T47D (cell line): ENCODE measurements around the gene GLYAT.
"Not testable (repeated sequence)": the region's sequence is repeated elsewhere in the genome, so short reads cannot be mapped to it uniquely, and the experiment has no call there.

Experiments used
- DNase-seq, 2 experiments: peaks; one replicate each; pipeline versions ENCODE4 v3.0.0 to v3.0.0-alpha.2; 2011 to 2012; ENCODE audit warnings: low read depth in 1 of 2, low spot score in 1 of 2
- JUND ChIP-seq: IDR thresholded peaks from 2 replicates; pipeline ENCODE4 v1.6.1; 2012; ENCODE audit warnings: low read depth
- in situ Hi-C: cut with HindIII; loops from 2 replicates; pipeline ENCODE4 v1.10.0; 2016; ENCODE audit warnings: low sequenced_read_pairs, low pct_unique_long_range_greater_than_20kb

GLYAT gene

DNA sequence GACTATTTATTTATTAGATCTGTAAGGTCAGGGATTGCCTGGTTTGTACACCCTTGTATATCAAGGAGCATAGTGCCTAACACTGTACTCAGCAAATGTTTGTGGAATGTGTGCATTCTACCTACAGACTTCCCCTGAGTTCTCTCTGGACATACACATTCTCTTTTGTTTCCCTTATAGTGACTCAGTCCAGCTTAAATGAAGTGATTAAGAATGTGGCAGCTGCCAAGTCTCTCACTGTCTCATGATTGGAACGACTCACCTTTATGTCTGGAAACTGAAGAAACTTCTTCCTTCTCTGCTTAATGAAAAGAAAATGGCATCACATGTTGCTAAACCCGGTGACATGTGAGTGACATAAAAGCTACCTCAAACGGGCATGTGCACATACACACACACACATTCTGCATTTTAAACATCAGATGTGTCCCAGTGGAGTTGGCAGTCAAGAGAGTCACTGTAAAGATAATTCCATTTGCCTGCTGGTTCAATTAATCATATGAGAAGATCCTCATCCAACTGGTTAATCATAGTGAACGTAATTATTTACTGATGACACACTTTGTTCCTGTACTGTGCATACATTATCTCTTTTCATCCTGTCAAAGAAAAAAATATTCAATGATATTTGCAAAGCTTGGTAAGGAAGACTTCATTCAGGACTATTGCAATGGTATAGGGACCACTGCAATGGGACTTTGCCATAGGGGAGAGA lies 42.8 kb downstream of the GLYAT start:
- in situ Hi-C loops: no loop called here
- no peak for TF ChIP-seq JUND
- DNase-seq: no peak

DNA sequence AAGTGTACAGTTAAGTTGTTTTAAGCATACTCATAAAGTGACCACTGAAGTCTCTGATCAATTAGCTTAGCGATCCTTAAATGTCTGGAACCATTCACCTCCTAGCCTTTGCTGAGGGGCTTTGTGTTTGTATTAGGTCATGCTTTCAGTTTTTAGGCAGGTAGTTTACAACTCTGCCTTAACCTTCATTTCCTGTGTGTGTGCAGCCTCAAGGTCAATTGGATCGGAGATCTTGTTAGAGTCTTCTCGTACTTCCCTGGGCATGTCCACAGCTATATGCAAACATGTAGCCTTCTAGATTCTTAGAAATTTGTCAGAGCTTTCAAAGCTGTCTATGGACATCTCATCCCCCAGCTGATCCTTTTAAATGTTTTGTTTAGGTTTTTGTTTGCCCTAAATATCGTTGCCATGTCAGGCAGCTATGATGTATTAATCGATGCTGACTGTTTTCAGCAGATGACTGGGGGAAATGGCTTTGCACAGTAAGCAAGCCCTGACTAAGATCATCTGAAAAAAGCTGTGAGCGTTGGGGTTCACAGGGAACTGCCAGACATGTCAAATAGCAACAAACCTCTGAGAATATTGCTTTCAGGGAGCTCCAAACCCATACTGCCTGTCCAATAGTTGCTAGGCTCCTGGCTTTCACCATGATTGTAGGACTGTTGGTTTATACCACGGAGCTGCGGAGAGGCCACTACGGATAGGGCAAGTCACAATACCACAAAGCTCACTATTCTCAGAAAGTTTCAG lies 45.6 kb downstream of the GLYAT start:
- no peak for TF ChIP-seq JUND
- in situ Hi-C loops: no loop called here

DNA sequence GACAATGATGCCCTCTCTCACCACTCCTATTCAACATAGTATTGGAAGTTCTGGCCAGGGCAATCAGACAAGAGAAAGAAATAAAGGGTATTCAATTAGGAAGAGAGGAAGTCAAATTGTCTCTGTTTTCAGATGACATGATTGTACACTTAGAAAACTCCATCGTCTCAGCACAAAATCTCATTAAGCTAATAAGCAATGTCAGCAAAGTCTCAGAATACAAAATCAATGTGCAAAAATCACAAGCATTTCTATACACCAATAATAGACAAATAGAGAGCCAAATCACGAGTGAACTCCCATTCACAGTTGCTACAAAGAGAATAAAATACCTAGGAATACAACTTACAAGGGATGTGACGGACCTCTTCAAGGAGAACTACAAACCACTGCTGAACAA lies 49.1 kb downstream of the GLYAT start:
- in situ Hi-C loops, DNase-seq: not testable (repeated sequence)

More for the DNA sequence above, 45.6 kb downstream of the GLYAT start:
- no peak for DNase-seq

DNA sequence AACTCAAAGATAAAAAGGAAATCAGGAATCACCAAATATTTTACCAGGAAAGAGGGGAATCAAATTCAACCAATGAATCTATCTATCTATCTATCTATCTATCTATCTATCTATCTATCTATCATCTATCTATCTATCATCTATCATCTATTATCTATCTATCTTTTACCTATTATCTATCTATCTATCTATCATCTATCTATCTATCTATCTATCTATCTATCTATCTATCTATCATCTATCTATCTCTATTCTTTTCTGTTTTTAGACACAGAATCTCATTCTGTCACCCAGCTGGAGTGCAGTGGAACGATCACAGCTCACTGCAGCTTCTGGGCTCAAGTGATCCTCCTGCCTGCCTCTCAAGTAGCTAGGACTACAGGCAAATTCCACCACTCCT lies 54.2 kb downstream of the GLYAT start:
- DNase-seq, in situ Hi-C loops: not testable (repeated sequence)

DNA sequence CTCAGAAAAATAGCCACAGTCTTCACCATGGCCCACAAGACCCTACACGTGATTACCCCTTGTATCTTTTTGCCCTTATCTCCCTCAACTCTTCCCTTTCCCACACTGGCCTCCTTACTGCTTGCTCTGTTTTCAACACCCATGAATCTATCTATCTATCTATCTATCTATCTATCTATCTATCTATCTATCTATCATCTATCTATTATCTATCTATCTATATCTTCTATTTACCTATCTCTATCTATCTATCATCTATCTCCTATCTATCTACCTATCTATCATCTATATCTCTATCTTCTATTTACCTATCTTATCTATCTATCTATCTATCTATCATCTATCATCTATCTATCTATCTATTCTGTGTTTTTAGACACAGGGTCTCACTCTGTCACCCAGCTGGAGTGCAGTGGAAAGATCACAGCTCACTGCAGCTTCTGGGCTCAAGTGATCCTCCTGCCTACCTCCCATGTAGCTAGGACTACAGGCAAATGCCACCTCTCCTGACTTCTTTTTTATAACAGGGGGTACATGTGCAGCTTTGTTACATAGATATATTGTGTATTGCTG lies 55.1 kb downstream of the GLYAT start:
- TF ChIP-seq JUND: no peak

DNA sequence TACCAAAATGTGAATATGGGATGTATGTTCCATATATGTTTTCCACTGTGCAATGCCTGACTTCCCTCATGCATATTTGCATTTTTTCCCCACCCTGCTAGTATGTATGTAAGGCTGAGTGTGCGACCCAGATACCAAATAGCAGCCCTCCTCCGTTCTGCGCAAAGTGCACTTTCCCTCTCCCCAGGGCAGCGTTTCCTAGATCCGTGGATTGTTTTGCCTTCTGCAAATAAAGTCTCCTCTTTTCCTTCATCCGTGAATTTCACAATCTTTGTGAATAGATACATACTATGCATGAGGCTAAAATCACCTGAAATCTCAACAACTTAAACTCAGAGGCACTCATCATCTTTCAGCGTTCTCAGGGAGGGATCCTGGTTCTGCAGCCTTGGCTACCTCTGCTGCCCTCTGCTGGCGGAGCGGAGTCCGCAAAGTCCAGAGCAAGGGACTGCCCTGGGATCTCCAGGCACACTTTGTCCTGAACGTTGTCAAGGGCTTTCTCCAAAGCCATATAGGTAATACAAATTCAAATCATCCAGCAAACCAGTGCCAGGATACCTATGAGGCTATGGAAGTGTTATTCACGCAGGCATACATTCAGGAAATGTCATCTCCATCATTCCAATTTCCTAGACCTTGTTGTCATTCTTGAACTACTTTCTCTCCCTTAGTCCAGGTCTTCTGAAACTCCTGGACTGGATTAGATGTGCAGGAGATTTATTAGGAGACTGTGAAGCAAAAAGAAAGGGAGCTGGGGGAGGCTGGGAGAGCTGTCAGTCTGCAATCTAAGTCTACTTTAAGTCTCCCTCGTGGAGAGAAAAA lies 56.2 kb downstream of the GLYAT start:
- DNase-seq: peak; percentile 71 to 79
- no peak for TF ChIP-seq JUND
- in situ Hi-C loops: no loop called here

More for the DNA sequence above, 55.1 kb downstream of the GLYAT start:
- no peak for DNase-seq
- in situ Hi-C loops: no loop called here

DNA sequence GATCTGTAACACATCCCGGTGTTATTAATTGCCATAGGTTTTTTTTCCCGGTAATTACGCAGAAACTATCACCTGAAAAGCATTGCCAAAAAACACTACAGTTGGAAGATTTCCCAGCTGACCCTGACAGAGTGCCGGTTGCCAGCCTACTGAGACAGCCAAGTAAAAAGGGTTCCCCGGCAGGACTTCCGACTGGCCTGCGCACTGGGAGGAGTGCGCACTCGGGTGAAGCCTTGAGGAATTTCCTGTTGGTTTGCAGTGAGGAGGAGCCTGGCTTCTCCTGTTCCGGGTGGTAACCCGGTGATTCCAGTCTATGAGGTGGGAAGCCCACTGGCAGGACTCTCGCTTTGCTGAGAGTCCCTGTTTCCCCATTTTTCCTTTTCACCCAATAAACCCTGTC lies 57.1 kb downstream of the GLYAT start:
- no peak for TF ChIP-seq JUND
- DNase-seq: no peak
- in situ Hi-C loops: no loop called here

DNA sequence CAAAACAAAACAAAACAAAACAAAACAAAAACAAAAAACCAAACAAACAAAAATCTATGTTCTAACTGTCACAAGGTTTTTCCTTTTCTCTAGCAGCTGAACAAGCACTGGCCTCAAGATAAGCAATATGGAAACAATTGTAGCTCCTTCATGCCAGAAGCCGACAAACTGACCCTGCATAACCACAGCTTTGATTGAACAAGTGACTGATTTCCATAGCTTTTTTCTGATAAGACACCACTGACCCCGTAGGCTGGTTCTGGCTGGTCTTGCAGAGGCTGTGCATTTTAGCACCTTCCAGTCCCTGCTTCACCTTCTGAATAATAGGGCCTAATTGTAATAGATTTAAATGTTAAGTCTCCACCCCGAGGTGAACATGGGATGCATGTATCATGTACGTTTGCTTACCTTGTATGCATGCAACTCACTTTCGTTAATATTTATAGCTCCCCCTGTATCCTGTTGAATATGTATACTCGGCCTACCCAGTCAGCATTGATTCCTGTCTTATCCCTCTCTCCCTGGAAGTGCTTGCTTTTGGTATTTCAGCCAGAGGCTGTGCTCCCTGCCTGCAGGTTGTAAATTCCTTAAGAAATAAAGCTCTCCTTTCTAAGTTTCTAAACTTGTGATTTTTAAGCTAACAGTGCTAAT lies 59.6 kb downstream of the GLYAT start:
- no peak for TF ChIP-seq JUND
- in situ Hi-C loops: no loop called here
- DNase-seq: no peak

DNA sequence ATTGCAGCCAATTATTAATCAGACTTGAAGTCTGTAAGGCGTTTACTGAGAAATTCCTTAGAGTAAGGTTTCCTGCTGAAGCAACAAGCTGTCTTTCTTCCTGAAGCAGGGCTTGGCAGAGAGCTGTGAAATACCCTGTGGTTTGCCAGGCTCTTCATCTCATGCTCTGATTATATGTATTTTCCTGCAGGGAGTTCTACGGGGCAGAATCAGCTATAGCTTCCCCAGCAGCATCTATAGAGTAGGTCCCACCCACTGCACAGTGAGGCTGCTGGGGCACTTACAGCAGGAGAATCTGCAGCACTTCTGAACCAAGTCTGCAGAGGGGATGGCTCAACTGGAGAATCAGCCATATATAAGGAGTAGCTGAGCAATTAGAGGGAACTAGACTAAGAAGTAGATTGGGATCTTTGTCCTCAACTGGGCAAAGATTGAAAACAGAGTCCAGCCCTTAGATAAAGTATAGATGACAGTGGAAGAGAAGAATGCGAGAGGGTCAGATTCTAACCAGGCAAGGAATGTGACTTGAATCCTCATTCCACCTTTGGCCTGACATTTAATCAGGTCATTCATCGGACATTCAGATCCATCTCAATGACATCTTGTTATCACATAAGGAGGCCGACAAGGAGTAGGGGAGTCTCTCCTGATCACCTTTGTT lies 71.7 kb downstream of the GLYAT start:
- DNase-seq: no peak
- in situ Hi-C loops: no loop called here
- no peak for TF ChIP-seq JUND

DNA sequence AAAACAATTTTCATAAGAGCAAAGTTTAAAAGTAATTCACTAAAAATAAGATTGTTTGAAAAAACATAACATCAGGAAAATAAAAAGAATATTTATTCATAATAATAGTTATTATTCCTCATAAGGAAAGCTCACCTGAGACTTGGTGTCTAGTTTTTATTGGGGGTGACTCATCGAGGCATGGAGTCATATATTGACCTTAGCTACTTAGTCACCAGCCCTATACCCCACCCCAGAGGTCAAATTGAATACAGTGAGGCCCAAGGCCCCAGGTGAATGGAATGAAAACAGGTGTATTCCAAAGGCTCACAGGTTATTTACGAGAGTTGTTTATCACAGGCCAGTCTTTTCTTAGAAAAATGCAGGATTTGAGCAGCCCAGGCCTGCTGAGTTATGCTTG lies 72.3 kb downstream of the GLYAT start:
- no peak for DNase-seq
- no peak for TF ChIP-seq JUND
- in situ Hi-C loops: no loop called here
